Fibroblast of villous mesenchyme (primary cell): ENCODE measurements around the gene C4orf51. TPM values are rescaled to one million over a fixed set of nuclear protein-coding genes. Genes with fewer than 3 reads are reported as not detected.

Source experiments
- total RNA-seq: library from RNA; depleted of rRNA; stranded (reverse); fragments of >200 nt; gene quantifications from 2 replicates; pipeline ENCODE4 v1.2.3, GENCODE V29; 2012

The C4orf51 gene
- total RNA-seq, 1 donor: not detected

Other genes with a start within 250 kb of the C4orf51 start
- gene SMAD1, start 198.3 kb upstream of the C4orf51 start, total RNA-seq: 33.2 and 33.8 TPM in 2 replicates
- gene MMAA, start 60.8 kb upstream of the C4orf51 start, total RNA-seq: 2.6 and 4.3 TPM in 2 replicates